Stimulated activated CD4-positive, alpha-beta T cell treated with anti-CD3 and anti-CD28 coated beads, Interleukin-1b, Interleukin-23, amount 100 ng/mL, for 4 hours (primary cell): ENCODE results near the gene DNAH1.

Experiments
- DNase-seq, 2 donors: peaks; one replicate each; pipeline ENCODE4 v3.0.0-alpha.2; 2020; ENCODE audit warnings: low read depth in 2 of 2

DNAH1 gene

DNA sequence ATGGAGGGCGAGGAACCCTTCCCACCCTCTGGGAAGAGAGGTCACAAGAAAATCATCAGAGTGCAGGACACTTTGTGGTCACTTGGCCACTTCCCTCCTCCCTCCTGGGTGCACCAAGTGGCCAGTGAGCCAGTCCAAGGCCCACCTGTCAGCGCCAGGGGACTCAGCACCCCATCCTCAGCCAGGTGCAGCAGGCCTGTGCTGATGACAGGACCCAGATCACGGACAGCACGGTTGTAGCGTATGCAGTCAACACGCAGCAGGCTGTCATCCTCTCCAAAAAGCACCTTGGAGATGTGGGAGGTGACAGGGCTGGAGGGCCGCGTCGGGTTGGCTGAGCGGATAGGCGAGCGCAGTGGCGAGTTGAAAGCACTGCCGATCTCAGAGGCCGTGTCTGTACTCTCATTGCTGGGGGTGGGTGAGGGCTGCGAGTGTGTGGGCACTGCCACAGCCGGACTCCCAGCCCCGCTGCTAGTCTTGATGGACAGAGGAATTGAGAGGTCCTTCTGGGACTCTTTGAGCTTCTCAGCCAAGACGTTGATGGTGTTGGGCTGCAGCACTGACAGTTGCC lies 87.2 kb downstream of the DNAH1 start:
- DNase-seq: no peak

DNA sequence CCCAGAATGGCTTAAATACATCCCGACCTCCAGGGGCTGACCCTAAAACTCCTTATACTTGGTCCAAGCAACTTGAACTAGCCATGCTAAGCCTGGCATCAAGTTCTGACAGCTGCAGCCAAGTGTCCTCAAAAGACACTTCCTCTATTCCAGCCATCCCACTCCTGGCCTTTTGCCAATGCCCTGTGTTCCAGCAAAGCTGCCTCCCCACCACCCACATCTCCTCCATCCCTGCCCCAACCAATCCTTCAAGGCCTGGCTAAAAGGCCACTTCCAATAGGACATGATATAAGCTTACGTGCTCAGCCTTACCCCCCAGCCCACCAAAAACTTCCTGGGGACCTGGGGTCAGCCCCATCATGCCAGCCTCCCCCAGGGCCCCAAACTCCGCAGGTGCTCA lies 87.8 kb downstream of the DNAH1 start:
- DNase-seq: no peak

DNA sequence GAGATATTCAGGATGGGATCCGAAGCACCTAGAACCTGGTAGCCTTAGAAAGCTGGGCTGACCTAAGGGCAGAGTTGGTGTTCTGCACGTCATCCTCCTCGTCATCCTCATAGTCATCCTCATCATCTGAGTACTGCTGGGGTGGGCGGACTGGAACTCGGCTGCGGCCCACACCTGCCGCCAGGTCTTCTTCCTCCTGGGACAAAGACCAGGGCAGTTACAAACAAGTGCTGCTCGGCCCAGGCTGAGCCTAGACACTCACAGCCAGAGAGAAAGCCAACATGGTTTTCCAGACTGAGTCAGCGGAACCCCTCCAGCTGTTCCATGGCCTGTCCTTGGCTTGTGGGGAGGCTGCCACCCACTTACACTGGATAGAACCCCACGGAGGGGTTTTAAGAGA lies 88.3 kb downstream of the DNAH1 start:
- DNase-seq: no peak

DNA sequence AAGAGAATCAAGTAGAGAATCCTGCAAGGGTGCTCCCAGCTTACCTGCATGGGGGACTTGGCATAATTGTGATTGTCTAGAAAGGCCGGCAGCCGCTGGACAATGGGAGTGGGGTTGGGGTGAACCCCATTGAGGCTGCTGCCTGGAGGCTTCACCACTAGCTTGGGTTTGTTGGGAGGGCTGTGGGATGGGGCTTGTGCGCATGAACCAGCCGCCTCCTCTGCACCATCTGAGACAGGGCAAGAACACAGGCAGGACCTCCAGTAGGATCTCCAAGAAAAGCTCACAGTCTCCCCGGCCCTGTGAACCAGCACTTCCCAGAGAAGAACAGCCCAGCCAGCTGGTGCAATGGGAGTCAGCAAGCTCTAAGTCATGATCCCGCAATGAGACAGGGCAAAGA lies 88.9 kb downstream of the DNAH1 start:
- no peak for DNase-seq

DNA sequence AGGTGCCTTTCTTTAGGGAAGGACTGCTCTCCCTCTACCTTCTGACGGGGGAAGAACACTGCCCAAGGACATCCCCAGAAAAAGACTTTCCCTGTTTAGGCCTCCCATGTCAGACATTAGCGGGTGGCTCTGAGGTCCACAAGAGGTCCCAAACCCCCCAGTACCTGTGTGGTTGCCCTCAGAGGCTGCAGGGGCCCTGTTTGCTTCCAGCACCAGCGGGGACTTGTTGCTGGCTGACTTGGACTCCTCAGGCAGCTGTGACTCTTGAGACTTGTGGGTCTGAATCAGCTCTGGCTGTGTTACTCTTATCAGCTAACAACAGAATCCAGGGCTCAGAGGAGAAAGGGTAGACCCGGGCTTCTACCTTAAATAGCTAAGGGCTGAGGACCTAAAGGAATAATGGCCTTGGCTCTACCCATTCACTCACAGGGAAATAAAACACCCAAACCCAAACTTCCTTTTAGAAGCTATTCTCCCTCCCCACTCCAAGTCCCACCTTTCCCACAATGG lies 89.5 kb downstream of the DNAH1 start:
- DNase-seq: no peak

DNA sequence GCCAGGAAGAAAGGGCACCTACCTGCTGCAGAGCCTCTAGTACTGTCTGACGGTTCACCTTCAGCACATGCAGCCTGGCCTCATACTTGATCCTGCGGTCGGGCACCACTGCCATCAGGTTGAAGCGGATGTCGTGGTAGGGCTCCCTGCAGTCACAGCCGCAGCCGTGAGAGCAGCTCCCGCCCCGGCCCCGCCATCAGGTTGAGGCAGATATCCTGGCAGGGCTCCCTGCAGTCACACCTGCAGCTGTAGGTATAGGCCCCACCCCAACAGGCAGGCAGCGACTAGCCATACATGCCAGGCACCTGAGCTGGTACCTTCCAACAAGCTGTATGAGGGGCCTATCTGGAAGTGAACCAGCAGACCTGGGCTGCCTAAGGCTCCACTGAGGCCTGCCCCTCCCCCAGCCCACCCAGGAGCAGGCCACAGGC lies 90.1 kb downstream of the DNAH1 start:
- no peak for DNase-seq

DNA sequence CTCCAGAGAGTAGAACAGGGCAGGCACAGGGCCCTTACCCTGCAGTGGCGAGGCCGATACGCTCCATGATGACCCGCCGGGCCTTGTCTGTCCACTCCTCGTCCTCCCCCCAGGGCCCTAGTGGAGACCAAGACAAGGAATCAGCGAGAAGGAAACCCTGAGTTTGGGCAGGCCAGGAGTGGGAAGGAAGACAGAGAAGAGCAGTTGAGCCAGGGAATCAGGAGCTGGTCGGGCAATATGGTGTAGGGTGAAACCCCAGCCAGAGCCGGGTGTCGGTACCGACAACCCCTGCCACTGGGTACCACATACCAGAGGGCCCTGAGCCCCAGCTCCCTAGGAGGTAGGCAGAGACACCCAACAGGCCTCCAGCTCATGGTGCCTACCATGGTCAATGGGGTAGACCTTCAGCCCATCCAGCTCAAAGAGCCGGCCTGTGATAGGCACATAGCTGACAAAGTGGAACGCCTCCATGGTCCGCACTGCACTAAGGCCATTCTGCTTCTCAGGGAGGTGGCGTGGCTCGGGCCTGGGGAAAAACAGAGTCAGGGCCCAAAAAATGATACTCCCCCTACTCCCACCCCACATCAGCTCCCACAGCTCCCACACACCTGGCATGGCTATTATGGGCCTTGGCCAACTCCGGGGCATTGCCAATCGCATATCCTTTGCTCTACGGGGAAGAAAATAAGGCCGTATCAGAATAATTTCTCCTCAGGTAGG lies 90.8 kb downstream of the DNAH1 start:
- no peak for DNase-seq

DNA sequence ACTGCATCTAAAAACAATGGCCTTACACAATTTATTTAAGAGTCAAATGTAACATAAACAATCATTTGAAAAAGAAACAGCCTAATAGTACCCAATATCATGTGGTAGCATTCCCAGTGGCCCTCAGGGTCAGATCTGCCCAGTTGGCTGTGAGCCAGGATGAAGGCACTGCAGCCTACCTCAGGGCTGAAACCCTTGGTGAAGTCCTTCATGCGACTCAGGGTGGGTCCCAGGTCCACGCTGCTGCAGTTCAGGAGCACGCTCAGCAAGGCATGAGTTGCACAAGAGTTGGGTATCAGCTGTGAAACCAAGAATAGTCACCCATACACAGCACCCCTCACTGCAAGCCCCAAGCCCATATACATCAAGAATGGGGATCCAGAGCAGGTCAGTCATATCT lies 91.7 kb downstream of the DNAH1 start:
- DNase-seq: no peak

DNA sequence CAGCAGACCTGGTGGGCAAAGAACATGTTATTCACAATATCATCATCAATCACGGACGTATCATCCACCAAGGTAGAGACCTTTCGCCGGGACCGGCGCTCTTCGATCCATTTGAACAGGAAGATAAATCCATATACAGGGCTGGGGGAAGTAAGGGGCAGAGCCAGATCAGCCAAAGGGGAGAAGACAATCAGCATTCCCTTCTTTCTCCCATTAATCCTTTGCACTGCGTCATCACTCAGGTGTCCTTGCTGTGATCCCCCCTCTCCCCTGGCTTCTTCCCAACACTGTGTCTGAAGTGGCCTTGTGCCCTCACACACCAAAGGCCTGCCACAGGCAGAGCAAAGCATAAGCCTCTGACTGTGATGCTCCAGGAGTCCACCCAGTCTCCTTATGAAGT lies 92.3 kb downstream of the DNAH1 start:
- DNase-seq: no peak

DNA sequence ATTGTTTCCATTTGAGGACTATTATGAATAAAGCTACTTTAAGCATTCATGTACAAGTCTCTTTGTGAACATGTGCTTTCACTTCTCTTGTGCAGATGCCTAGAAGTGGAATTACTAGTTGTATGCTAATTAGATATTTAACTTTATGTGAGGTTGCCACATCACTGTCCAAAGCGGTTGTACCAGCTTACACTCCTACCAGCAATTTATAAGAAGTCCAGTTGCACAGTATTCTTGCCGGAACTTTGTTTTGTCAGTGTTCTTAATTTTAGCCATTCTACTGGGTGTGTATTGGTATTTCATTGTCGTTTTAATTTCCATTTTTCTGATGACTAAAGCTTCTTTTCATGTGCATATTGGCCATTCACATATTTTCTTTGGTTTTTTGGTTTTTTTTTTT lies 99.7 kb downstream of the DNAH1 start:
- no peak for DNase-seq

DNA sequence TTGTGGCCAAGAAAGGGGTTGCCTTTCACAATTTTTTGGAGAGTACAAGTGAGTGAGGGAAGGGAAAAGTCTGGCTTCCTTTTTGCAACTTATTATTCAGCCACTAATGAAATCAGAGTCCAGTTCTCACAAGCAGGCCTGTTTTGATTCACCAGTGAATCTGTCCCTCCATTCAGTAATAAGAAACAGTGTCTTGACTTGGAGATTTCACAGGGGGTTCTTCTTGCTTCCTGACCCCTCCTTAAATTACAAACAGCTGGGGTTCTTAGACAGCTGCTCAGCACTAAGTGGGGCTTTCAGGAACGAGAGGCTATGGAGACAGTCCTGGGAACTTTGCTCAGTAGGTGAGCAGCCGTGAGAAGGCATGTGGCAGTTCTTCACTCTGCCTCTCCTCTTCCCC lies 104.3 kb downstream of the DNAH1 start:
- no peak for DNase-seq

DNA sequence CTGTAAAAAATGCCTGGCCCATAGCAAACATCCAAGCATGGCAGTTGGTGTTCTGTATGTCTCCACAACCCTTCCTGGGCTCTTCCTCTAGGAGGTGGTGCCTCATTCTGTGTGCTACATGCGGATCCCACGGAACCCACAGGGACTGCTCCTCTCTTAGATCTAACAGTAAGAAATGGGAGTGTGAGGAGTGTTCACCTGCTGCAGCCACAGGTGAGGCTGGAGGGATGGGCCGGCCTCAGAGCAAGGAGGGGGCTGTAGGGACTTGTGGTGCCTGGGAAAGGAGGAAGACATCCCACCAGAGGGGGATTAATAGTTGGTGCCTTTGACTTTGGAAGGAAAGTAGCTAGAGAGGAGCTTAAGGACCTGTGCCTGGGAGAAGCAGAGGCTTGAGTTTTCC lies 106.5 kb downstream of the DNAH1 start:
- DNase-seq: no peak

DNA sequence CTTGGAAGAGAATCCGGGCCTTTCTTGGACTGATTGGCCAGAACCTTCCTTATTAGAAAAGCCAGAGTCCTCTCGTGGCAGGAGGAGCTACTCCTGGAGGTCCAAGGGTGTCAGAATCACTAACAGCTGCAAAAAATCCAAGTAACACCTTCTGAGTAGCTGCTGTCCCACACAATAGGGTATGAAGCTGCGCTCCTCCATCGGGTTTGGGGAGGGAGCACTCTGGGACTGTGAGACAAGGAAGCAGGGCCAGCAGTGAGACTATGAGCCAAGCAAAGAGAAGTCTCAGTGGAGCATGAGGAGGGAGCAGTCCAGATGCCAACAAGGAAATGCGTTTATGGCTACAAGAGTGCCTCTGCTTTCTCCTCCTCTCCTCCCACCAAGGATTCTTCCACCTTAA lies 107.1 kb downstream of the DNAH1 start:
- no peak for DNase-seq

DNA sequence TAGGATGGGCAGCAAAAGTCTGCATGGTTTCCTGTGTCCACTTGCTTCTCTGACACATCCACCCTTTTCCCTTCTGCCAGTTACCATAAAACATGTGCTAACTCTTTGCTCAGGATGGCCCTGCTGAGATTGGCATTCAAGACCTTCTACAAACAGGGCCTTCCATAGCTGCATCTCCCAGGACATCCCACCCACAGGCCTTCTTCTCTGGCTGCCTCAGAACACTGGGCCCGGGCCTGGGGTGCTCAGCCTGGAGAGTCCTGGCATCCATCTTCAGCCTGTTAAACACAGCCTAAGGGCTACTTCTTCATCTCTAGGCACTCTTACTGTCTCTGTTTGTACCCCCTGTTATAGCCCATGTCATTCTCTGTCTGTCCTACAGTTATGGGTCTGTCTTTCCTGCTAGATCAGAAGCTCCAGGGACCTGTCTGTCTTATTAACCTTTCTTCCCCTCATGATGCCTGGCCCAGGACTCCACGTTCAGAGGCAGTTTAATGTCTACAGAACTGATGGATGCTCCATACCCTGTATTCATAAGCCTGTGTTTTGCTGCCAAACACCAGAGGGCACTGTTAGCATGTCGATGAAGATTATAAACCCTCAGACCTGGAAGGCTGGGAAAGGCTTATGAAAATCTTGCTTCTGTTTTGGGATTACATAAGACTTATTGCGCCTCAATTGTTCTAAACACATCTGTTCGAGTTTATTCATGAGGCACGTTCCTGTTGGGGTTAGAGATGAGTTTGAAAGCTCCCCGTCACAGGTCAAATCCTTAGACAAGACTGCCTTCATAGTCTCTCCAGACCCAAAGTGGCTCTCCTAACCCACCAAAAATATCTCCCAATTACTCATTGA lies 112.3 kb downstream of the DNAH1 start:
- no peak for DNase-seq

DNA sequence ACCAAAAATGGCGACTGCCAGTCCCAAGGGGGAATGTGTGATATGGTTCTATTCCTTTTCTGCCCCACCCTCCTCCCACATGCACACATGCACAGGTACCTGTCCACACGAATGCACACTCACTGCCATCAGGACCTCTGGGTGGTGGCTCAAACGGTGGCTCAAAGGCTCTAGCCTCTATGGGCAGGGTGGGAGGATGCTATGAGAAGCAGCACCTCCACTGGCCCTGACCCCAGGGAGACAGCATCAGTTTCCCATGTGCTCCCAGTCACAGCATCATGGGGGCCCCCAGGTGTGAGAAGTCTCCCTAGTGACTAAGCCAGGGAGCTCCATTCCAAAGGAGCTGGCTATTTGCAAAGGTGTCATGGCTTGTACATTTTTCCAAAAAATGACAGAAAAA lies 112.9 kb downstream of the DNAH1 start:
- DNase-seq: no peak

DNA sequence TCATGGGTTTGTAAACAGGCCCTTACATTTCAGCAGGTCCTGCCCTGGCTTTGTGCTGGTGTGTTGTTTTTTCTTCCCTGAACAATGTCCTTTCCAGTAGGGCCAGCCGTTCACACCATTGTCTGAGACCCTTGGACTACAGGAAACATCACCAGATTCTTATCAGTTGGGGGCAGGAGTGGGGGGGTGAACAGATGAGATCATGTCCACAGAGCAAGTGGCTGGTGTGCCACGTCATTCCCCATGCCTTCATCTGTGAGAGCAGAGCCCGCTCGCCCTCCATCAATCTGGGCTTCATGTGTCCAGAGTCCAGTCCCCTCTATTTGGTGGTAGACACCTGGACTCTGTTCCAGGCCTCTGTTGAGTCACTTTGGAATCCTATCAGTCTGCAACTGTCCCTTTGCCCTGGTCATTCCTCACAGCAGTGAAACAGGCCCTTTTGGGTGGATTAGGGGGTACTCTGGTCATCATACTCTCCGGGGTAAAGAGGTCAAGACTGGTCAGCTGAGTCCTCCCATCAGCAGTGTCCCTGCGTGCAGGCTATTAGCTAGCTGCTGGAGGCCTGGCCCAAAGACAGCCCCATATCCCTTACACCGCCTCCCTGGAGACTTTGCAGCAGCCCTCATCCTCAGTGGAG lies 113.8 kb downstream of the DNAH1 start:
- DNase-seq: no peak

DNA sequence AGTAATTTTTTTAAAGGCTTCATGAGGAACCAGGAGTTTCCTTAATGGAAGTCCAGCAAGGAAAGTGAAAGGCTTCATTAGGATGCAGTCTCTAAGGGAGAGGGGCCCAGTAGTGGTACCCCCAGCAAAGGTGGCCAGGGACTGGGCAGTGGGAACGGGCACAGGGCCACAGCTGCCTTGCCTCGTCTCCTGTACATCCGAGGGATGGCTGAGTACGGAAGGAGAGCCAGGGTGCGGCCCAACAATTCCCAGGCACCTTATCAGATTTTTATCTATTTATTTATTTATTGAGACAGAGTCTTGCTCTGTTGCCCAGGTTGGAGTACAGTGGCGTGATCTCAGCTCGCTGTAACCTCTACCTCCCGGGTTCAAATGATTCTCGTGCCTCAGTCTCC lies 114.3 kb downstream of the DNAH1 start:
- DNase-seq: no peak

DNA sequence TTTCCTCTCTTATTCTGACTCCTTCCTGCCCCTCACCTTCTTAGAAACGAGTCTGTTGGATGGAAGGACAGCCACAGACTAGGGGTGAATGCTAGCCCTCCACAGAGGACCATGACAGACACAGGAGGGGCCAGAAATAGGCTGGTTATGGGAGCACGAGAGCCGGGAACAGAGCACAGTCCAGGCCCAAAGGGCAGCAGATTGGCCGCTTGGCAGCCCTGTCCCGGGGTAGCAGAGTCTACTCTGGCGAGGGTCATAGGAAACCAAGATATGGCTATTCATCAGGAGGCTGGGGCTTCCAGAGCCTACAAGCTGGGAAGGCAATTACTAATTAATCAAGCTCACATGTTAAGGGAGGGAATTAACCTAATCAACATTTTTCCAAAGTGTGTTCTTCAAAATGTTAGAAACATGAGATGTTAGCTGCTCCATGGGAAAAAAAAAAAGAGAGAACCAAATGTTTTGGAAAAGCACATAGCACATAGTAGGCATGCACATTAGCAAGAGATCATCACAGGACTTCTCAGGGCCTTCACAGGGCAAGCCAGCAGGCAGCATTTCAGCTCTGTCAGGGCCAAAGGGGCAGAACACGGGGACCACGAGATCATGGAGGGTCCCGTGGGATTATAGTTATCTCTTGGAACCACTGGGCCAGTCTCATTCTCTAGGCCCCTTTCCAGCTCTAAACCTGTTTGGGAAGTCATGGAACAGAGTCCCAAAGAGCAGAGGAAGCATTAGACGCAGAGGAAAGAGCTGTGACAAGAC lies 115.5 kb downstream of the DNAH1 start:
- no peak for DNase-seq

DNA sequence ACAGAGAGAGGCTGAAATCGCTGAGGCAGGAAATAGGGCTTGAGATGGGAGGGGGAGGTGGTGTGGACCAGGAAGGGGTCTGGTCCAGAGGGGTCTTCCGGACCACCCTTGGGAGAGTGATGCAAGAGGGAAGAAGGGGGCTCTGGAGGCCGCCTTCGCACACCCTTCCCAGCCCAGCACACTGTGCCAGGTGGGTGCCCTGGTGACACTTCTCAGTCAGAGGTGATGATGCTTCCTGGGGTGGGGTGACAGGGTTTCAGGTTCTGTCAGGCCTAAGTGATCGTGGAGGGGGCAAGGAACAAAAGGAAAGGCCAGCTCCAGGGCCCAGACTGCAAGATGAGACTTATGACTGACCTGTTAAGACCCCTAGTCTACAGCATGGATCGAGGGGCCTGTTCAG lies 116.1 kb downstream of the DNAH1 start:
- no peak for DNase-seq

DNA sequence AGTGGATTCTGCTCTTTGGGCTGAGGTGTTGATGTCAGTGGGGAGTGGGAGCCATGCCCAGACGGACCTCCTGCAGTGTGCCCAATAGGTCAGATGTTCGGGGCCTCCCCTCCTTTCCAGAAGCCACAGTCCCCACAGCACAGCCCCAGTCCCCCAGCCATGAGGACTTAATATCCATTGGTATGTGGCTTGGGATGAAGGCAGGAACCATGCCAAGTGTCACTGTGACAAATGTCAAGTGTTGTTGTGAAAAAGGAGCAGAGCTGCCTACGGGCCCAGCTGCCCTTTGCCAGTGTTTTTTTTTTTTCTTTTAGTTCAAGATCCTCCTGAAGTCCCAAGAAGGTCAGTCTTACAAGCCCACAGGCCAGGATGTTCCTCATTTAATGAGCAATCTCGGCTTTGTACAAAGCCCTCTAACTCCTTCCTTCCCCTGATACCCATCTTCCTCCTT lies 116.6 kb downstream of the DNAH1 start:
- no peak for DNase-seq

DNA sequence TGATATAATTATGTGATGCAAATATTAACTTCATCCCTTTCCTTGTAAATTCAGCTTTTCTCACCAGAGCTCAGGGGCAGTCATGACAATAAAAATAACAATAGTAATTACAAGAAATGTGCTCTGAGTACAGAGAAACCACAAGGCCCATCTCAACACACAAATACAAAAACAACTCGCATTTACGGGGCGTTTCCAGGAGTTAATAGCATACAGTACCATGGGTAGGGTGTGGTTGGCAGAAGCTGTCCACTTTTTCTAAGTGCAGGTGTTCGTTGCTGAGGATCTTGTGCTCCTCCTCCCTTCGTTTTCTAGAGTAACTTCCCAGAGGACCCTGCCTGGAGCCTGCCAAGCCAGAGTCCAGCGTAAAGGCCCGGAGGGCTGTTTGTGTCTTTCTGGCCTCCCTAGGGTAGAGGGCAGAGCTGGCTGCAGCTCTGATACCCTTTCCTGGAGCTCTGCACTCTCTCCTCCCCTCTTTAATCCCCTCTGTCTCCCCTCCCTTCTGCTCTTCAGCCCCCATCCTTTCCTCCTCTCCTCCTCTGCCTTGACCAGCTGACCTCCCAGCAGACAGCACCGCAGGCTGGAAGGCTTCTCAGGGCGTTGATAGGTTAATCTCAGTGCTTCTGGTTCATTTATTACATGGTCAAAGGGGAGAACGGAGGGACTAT lies 117.3 kb downstream of the DNAH1 start:
- DNase-seq: no peak
